ENCODE data around the gene ADAMTS2.

ADAMTS2 gene

DNA sequence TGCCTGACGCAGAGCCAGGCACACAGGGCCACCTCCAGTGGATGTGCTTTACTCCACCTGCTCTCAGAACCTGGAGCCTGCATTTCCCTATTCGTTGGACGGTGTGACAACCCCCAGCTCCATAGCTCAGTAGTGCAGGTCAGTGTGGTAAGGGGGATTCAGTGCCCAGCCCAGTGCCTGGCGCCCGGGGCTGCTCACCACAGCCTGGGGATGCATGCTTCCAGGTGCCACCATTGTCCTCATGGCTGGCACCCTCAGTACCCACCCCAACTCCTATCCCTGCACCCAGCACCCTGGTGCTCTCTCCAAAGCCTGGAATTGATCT, 32.8 kb upstream of the ADAMTS2 start:
- TF ChIP-seq EZH2 (IDR thresholded peaks at IDR 0.05; ENCODE audit: borderline replicate concordance, low read depth, low read length, severe bottlenecking), result no peak
- TF ChIP-seq, protein P1, sequence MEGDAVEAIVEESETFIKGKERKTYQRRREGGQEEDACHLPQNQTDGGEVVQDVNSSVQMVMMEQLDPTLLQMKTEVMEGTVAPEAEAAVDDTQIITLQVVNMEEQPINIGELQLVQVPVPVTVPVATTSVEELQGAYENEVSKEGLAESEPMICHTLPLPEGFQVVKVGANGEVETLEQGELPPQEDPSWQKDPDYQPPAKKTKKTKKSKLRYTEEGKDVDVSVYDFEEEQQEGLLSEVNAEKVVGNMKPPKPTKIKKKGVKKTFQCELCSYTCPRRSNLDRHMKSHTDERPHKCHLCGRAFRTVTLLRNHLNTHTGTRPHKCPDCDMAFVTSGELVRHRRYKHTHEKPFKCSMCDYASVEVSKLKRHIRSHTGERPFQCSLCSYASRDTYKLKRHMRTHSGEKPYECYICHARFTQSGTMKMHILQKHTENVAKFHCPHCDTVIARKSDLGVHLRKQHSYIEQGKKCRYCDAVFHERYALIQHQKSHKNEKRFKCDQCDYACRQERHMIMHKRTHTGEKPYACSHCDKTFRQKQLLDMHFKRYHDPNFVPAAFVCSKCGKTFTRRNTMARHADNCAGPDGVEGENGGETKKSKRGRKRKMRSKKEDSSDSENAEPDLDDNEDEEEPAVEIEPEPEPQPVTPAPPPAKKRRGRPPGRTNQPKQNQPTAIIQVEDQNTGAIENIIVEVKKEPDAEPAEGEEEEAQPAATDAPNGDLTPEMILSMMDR (IDR thresholded peaks at IDR 0.05; ENCODE audit: borderline replicate concordance, extremely low read depth, low read length, poor library complexity, severe bottlenecking), result no peak
- ATAC-seq (ENCODE audit: insufficient read depth, low read depth) (no peak), DNase-seq (no peak)
- no peak overlapping the region for H3K9ac ChIP-seq (ENCODE audit: low read depth, low read length)
- H3K27ac ChIP-seq (ENCODE audit: low read length), result no peak overlapping the region
- no peaks in the 10 kb centered on the region for H3K4me1 ChIP-seq (ENCODE audit: insufficient read depth, low read length)
- H3K9me3 ChIP-seq (ENCODE audit: insufficient read depth, low read length, severe bottlenecking), result no peaks in the 10 kb centered on the region
- no peaks in the 10 kb centered on the region; the same call in 1 of the 2 replicates for H4K20me1 ChIP-seq (ENCODE audit: insufficient read depth, low read length)
- no peak overlapping the region for H3K4me3 ChIP-seq (ENCODE audit: low read depth in 1 of 2, low read length in 2 of 2)
- no peaks in the 10 kb centered on the region for H3K36me3 ChIP-seq (ENCODE audit: insufficient read depth, low read length)
- H3K79me2 ChIP-seq (ENCODE audit: insufficient read depth, low read length), result no peaks in the 10 kb centered on the region
- peaks cover 1% of the 10 kb centered on the region for H3K27me3 ChIP-seq (ENCODE audit: insufficient read depth, low read length, poor library complexity)
- no peak overlapping the region for H2AFZ ChIP-seq (ENCODE audit: low read depth, low read length)
- H3K4me2 ChIP-seq (ENCODE audit: insufficient read depth, low read length), result no peak overlapping the region

DNA sequence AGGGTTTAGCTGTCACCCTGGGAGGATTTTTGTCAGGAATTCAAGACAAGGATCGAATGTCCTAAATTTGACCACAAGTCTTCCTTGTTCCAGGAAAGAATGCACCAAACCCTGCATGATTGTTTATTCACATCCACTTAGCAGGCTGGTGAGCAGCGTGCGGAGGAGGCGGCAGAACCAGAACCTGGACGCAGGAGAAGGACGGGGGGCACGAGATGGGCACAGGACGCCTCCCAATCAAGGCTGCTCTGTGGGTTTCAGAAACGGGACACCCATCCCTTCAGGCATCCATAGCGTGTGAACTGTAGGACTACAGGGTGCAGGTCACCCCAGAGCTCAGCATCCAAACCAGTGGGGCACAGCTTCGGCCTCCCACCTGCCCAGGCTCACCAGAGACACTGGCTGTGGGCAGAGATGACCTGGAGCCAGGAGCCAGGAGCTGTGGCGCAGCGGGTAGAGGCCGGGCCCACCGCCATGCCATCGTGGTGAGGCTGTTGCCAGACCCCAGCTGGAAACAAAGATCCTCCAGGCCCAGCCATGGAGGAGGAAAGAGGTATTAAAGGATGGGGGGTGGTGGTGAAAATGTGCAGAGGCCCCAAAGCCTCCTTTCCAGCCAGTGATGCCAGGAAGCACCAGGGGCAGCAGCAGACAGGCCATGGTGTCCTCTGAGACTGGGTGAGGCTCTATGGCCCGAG, 32.3 kb upstream of the ADAMTS2 start:
- DNase-seq, result no peak
- no peak for ATAC-seq (ENCODE audit: insufficient read depth, low read depth)
- H3K9ac ChIP-seq (ENCODE audit: low read depth, low read length), result no peak overlapping the region
- H3K36me3 ChIP-seq (ENCODE audit: insufficient read depth, low read length), result no peaks in the 10 kb centered on the region
- H3K4me3 ChIP-seq (ENCODE audit: low read depth in 1 of 2, low read length in 2 of 2), result no peak overlapping the region
- peaks cover 3% of the 10 kb centered on the region for H3K27me3 ChIP-seq (ENCODE audit: insufficient read depth, low read length, poor library complexity)
- no peak overlapping the region for H3K4me2 ChIP-seq (ENCODE audit: insufficient read depth, low read length)
- H3K9me3 ChIP-seq (ENCODE audit: insufficient read depth, low read length, severe bottlenecking), result no peaks in the 10 kb centered on the region
- no peak overlapping the region for H2AFZ ChIP-seq (ENCODE audit: low read depth, low read length)
- H3K27ac ChIP-seq (ENCODE audit: low read length), result no peak overlapping the region
- TF ChIP-seq EZH2 (IDR thresholded peaks at IDR 0.05; ENCODE audit: borderline replicate concordance, low read depth, low read length, severe bottlenecking), result no peak
- TF ChIP-seq, protein P1 (IDR thresholded peaks at IDR 0.05; ENCODE audit: borderline replicate concordance, extremely low read depth, low read length, poor library complexity, severe bottlenecking), result no peak
- H3K79me2 ChIP-seq (ENCODE audit: insufficient read depth, low read length), result no peaks in the 10 kb centered on the region
- H3K4me1 ChIP-seq (ENCODE audit: insufficient read depth, low read length), result no peaks in the 10 kb centered on the region
- H4K20me1 ChIP-seq (ENCODE audit: insufficient read depth, low read length), result no peaks in the 10 kb centered on the region; the same call in 1 of the 2 replicates

DNA sequence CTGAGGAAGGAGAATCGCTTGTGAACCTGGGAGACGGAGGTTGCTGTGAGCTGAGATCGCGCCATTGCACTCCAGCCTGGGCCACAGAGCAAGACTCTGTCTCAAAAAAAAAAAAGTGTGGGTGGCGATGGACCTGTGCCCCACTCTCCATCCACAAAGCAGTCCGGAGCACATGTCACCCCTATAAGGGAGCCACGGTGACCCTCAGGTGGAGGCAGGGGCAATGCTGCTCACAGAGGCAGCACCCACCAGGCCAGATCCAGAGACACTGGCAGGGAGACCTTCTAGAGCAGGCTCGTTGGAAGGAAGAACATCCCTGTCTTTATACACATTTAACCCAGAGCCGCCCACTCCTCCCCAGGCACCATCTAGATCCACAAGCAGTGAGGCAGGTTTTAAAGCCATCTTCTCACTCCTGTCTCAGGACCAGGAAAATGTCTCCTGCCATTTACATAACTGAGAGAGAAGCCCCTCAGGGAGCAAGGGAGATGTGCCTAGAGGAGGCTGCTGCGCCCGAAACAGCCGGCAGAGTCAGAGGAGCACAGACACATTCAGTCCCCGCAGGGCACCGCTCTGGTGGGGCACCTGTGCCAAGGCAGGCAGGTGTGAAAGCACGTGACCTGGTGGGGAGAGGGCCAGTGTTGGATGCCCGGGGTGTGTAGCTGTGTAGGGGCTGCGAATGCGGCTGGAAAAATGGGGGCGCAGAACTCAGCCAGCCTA, 31.6 kb upstream of the ADAMTS2 start:
- no peak overlapping the region for H3K4me3 ChIP-seq (ENCODE audit: low read depth in 1 of 2, low read length in 2 of 2)
- no peaks in the 10 kb centered on the region for H3K9me3 ChIP-seq (ENCODE audit: insufficient read depth, low read length, severe bottlenecking)
- TF ChIP-seq, protein P1 (IDR thresholded peaks at IDR 0.05; ENCODE audit: borderline replicate concordance, extremely low read depth, low read length, poor library complexity, severe bottlenecking), result no peak
- no peak for TF ChIP-seq EZH2 (IDR thresholded peaks at IDR 0.05; ENCODE audit: borderline replicate concordance, low read depth, low read length, severe bottlenecking)
- no peak overlapping the region for H3K4me2 ChIP-seq (ENCODE audit: insufficient read depth, low read length)
- no peak overlapping the region for H2AFZ ChIP-seq (ENCODE audit: low read depth, low read length)
- DNase-seq, result no peak
- no peak overlapping the region for H3K27ac ChIP-seq (ENCODE audit: low read length)
- peaks cover 3% of the 10 kb centered on the region for H3K27me3 ChIP-seq (ENCODE audit: insufficient read depth, low read length, poor library complexity)
- ATAC-seq (ENCODE audit: insufficient read depth, low read depth), result no peak
- H3K9ac ChIP-seq (ENCODE audit: low read depth, low read length), result no peak overlapping the region
- H3K79me2 ChIP-seq (ENCODE audit: insufficient read depth, low read length), result no peaks in the 10 kb centered on the region
- no peaks in the 10 kb centered on the region for H3K36me3 ChIP-seq (ENCODE audit: insufficient read depth, low read length)
- H3K4me1 ChIP-seq (ENCODE audit: insufficient read depth, low read length), result no peaks in the 10 kb centered on the region
- no peaks in the 10 kb centered on the region; the same call in 1 of the 2 replicates for H4K20me1 ChIP-seq (ENCODE audit: insufficient read depth, low read length)

All from DND-41 (cell line).